AML-193 (cell line): ENCODE results near the gene AMD1.
"Not testable (repeated sequence)": the region's sequence is repeated elsewhere in the genome, so short reads cannot be mapped to it uniquely, and the experiment has no call there.

Experiments
- DNase-seq, 2 experiments: peaks; one replicate each; lab custom pipeline; 2025; lab: John Stamatoyannopoulos, UW

AMD1 gene

GRCh38 chr6:110877569-110877968 lies 3.0 kb downstream of the AMD1 start:
- DNase-seq: no peak

- DNase-seq: peak; percentile 65 to 71
Observed at GRCh38 chr6:110878751-110879522, 4.4 kb downstream of the AMD1 start.

GRCh38 chr6:110880651-110881050 lies 6.1 kb downstream of the AMD1 start:
- DNase-seq: no peak

GRCh38 chr6:110881546-110882273 lies 7.1 kb downstream of the AMD1 start:
- DNase-seq: no peak

GRCh38 chr6:110882274-110882619 lies 7.7 kb downstream of the AMD1 start:
- DNase-seq: peak; percentile 30 to 50

GRCh38 chr6:110882824-110883554 lies 8.4 kb downstream of the AMD1 start:
- no peak for DNase-seq

- no peak for DNase-seq
Observed at GRCh38 chr6:110884321-110884720, 9.7 kb downstream of the AMD1 start.

GRCh38 chr6:110885526-110885925 lies 10.9 kb downstream of the AMD1 start:
- DNase-seq: no peak

GRCh38 chr6:110886555-110887167 lies 12.1 kb downstream of the AMD1 start:
- no peak for DNase-seq

- DNase-seq: no peak
Observed at GRCh38 chr6:110890288-110890687, 15.7 kb downstream of the AMD1 start.

- DNase-seq: no peak
Observed at GRCh38 chr6:110895907-110896608, 21.5 kb downstream of the AMD1 start.

GRCh38 chr6:110897433-110897832 lies 22.8 kb downstream of the AMD1 start:
- DNase-seq: no peak

- DNase-seq: peak in 1 of 2 experiments; percentile 26
Observed at GRCh38 chr6:110898111-110898510, 23.5 kb downstream of the AMD1 start.

GRCh38 chr6:110900028-110900598 lies 25.5 kb downstream of the AMD1 start:
- DNase-seq: no peak

GRCh38 chr6:110901601-110902000 lies 27.0 kb downstream of the AMD1 start:
- not testable (repeated sequence) for DNase-seq

GRCh38 chr6:110902091-110902490 lies 27.5 kb downstream of the AMD1 start:
- no peak for DNase-seq

GRCh38 chr6:110906273-110906672 lies 31.7 kb downstream of the AMD1 start:
- DNase-seq: not testable (repeated sequence)

- DNase-seq: no peak
Observed at GRCh38 chr6:110930781-110931180, 56.2 kb downstream of the AMD1 start.

- DNase-seq: peak in 1 of 2 experiments; percentile 12
Observed at GRCh38 chr6:110933912-110934311, 59.3 kb downstream of the AMD1 start.

GRCh38 chr6:110934381-110934898 lies 59.9 kb downstream of the AMD1 start:
- DNase-seq: no peak

GRCh38 chr6:110935171-110935570 lies 60.6 kb downstream of the AMD1 start:
- DNase-seq: no peak
